ENCODE data around the gene GALNT2. TPM values are rescaled to one million over a fixed set of nuclear protein-coding genes. Genes with fewer than 3 reads are reported as not detected.

The GALNT2 gene
- total and polyA plus RNA-seq, 2 of the 13 experiments (the other 11 are each of a cell fraction or from before 2014, with no cell fraction given), result 39.3 to 39.6 TPM

DNA sequence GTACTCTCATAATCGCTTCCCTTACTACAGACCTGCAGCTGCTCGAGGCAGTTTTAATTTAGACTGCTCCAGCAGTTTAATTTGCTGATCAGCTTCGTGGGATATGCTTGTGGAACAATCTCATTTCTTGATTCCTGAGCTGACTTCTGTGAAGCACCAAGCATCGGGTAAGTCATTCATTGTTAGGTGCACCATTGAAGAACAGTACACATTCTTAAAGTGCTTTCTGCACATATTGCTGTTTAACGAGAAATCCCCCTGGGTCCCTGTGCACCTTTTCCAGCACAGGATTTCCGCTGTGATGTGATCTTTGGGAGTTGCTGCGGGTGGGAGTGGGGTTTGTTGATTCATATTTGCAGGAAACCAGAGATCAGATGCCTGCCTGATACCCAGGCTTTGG, 9.1 kb downstream of the GALNT2 start:
- FAIRE-seq, result no peak
- no peak overlapping the region for H3K4me2 ChIP-seq (ENCODE audit: low read depth, low read length)
- H3K36me3 ChIP-seq (replicated peaks in 1 of 2; ENCODE audit: control insufficient read depth in 1 of 2, insufficient read depth in 2 of 2, low read length in 2 of 2), result peaks cover 1 to 14% of the 10 kb centered on the region in 2 experiments; a peak in 3 of 5 replicates
- no peak overlapping the region for H3K9ac ChIP-seq (ENCODE audit: insufficient read depth, low read depth, low read length)
- TF ChIP-seq ZNF607 (CRISPR knock-in tag; IDR thresholded peaks at IDR 0.05; ENCODE audit: borderline replicate concordance) (no peak), PRPF4 (IDR thresholded peaks at IDR 0.05; ENCODE audit: low read depth, low read length, poor library complexity, severe bottlenecking) (no peak), ATRX (CRISPR knock-in tag; IDR thresholded peaks at IDR 0.05; ENCODE audit: borderline replicate concordance) (no peak)
- TF ChIP-seq, protein P1, sequence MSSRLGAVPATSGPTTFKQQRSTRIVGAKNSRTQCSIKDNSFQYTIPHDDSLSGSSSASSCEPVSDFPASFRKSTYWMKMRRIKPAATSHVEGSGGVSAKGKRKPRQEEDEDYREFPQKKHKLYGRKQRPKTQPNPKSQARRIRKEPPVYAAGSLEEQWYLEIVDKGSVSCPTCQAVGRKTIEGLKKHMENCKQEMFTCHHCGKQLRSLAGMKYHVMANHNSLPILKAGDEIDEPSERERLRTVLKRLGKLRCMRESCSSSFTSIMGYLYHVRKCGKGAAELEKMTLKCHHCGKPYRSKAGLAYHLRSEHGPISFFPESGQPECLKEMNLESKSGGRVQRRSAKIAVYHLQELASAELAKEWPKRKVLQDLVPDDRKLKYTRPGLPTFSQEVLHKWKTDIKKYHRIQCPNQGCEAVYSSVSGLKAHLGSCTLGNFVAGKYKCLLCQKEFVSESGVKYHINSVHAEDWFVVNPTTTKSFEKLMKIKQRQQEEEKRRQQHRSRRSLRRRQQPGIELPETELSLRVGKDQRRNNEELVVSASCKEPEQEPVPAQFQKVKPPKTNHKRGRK (CRISPR knock-in tag; IDR thresholded peaks at IDR 0.05), result no peak
- H3K79me2 ChIP-seq (ENCODE audit: insufficient read depth, low read length), result peaks cover 93% of the 10 kb centered on the region
- peaks cover 23% of the 10 kb centered on the region; the same call in 1 of the 2 replicates for H4K20me1 ChIP-seq (ENCODE audit: insufficient read depth, low read length)
- no peaks in the 10 kb centered on the region for H3K9me3 ChIP-seq (ENCODE audit: low read length)
- no peak overlapping the region for H3K27ac ChIP-seq (ENCODE audit: extremely low read length, insufficient read depth, low read length)
- ATAC-seq, result no peak
- POLR2A ChIA-PET, result no interaction called here
- no peaks in the 10 kb centered on the region for H3K27me3 ChIP-seq (ENCODE audit: control insufficient read depth in 1 of 2, insufficient read depth in 2 of 2, low read length in 2 of 2)
- no peak for DNase-seq (ENCODE audit: low spot score)
- CTCF ChIA-PET (ENCODE audit: low intra/inter-chr PET ratio, low total read pairs), result no interaction called here
- in situ Hi-C loops (cut with HindIII; ENCODE audit: extremely low pct_ligation_motif_present, low pct_unique_long_range_greater_than_20kb) (no loop called here), intact Hi-C loops (cut with micrococcal nuclease; ENCODE audit: unreplicated experiment) (no loop called here)
- peaks cover 9% of the 10 kb centered on the region; the same call in 1 of the 2 replicates for H3K4me1 ChIP-seq (ENCODE audit: insufficient read depth, low read length)
- H3K4me3 ChIP-seq (replicated peaks in 1 of 3; ENCODE audit: insufficient read depth in 1 of 3, low read depth in 2 of 3, low read length in 3 of 3), result no peak overlapping the region
- no peak overlapping the region for H2AFZ ChIP-seq (ENCODE audit: low read length)
- no TSS peak for BruUV-seq (replicated peaks)
- over 99% methylated on average over 7 of the region's 7 CpGs for WGBS (ENCODE audit: low lambda C conversion rate)

GRCh38 chr1:230077011-230077410, 10.0 kb downstream of the GALNT2 start:
- no peak overlapping the region for H3K4me2 ChIP-seq (ENCODE audit: low read depth, low read length)
- ATAC-seq, result no peak
- TF ChIP-seq ZNF350 (CRISPR knock-in tag; IDR thresholded peaks at IDR 0.05; ENCODE audit: borderline replicate concordance, low read depth) (no peak), JDP2 (CRISPR knock-in tag; IDR thresholded peaks at IDR 0.05; ENCODE audit: borderline replicate concordance) (no peak), ZNF572 (CRISPR knock-in tag; IDR thresholded peaks at IDR 0.05) (no peak), ZFP41 (CRISPR knock-in tag; IDR thresholded peaks at IDR 0.05; ENCODE audit: borderline replicate concordance) (no peak), ZNF619 (CRISPR knock-in tag; IDR thresholded peaks at IDR 0.05) (no peak), FOXC1 (CRISPR knock-in tag; IDR thresholded peaks at IDR 0.05; ENCODE audit: borderline replicate concordance) (no peak), TP53 (CRISPR knock-in tag; conservative IDR thresholded peaks at IDR 0.05) (no peak), SMAD3 (CRISPR knock-in tag; IDR thresholded peaks at IDR 0.05) (no peak), ARID2 (CRISPR knock-in tag; IDR thresholded peaks at IDR 0.05; ENCODE audit: borderline replicate concordance) (no peak), PAWR (CRISPR knock-in tag; IDR thresholded peaks at IDR 0.05; ENCODE audit: borderline replicate concordance) (no peak), KDM3A (CRISPR knock-in tag; IDR thresholded peaks at IDR 0.05; ENCODE audit: low read depth) (no peak)
- peaks cover 19% of the 10 kb centered on the region; the same call in 1 of the 2 replicates for H4K20me1 ChIP-seq (ENCODE audit: insufficient read depth, low read length)
- H3K27ac ChIP-seq (ENCODE audit: extremely low read length, insufficient read depth, low read length), result no peak overlapping the region
- no peak for DNase-seq (ENCODE audit: low spot score)
- CTCF ChIA-PET (ENCODE audit: low intra/inter-chr PET ratio, low total read pairs), result no interaction called here
- peaks cover 94% of the 10 kb centered on the region for H3K79me2 ChIP-seq (ENCODE audit: insufficient read depth, low read length)
- no TSS peak for BruUV-seq (replicated peaks)
- H3K9ac ChIP-seq (ENCODE audit: insufficient read depth, low read depth, low read length), result no peak overlapping the region
- in situ Hi-C loops (cut with HindIII; ENCODE audit: extremely low pct_ligation_motif_present, low pct_unique_long_range_greater_than_20kb), result no loop called here
- no peaks in the 10 kb centered on the region for H3K27me3 ChIP-seq (ENCODE audit: control insufficient read depth in 1 of 2, insufficient read depth in 2 of 2, low read length in 2 of 2)
- no peaks in the 10 kb centered on the region for H3K9me3 ChIP-seq (ENCODE audit: low read length)
- intact Hi-C loops (cut with micrococcal nuclease; ENCODE audit: unreplicated experiment), result no loop called here
- POLR2A ChIA-PET, result no interaction called here
- WGBS (ENCODE audit: low lambda C conversion rate), result 82% methylated on average over 3 of the region's 3 CpGs
- peaks cover 7% of the 10 kb centered on the region; the same call in 1 of the 2 replicates for H3K4me1 ChIP-seq (ENCODE audit: insufficient read depth, low read length)
- no peak for FAIRE-seq
- H2AFZ ChIP-seq (ENCODE audit: low read length), result no peak overlapping the region
- peaks cover 1 to 14% of the 10 kb centered on the region in 2 experiments; a peak in 3 of 5 replicates for H3K36me3 ChIP-seq (replicated peaks in 1 of 2; ENCODE audit: control insufficient read depth in 1 of 2, insufficient read depth in 2 of 2, low read length in 2 of 2)
- H3K4me3 ChIP-seq (replicated peaks in 1 of 3; ENCODE audit: insufficient read depth in 1 of 3, low read depth in 2 of 3, low read length in 3 of 3), result no peak overlapping the region

All from HepG2 (cell line).